Large intestine (tissue), 3 donors: ENCODE data around the gene ERC2. TPM values are rescaled to one million over a fixed set of nuclear protein-coding genes. Genes with fewer than 3 reads are reported as not detected.

Experiments used
- DNase-seq, 2 donors: peaks; one replicate each; pipeline versions ENCODE4 v3.0.0 to v3.0.0-alpha.2; 2013
- H3K27ac ChIP-seq: one replicate; pipeline ENCODE4 v1.5.1; 2013; ENCODE audit warnings: low read length
- H3K27me3 ChIP-seq: 2 replicates; pipeline ENCODE4 v1.6.1; 2013; ENCODE audit warnings: low read length; ENCODE audit not compliant: control insufficient read depth, insufficient read depth
- H3K36me3 ChIP-seq: 2 replicates; pipeline ENCODE4 v1.6.1; 2013; ENCODE audit warnings: low read length; ENCODE audit not compliant: control insufficient read depth, insufficient read depth
- H3K4me1 ChIP-seq: one replicate; pipeline ENCODE4 v1.6.1; 2013; ENCODE audit warnings: low read length; ENCODE audit not compliant: control insufficient read depth, insufficient read depth
- H3K4me3 ChIP-seq: one replicate; pipeline ENCODE4 v1.5.1; 2013; ENCODE audit warnings: low read length
- H3K9me3 ChIP-seq: one replicate; pipeline ENCODE4 v1.6.1; 2013; ENCODE audit warnings: mild to moderate bottlenecking, low read depth, low read length, moderate library complexity; ENCODE audit not compliant: control insufficient read depth
- WGBS: methylation state at CpG from one replicate; pipeline ENCODE4 v1.1.5; 2013; ENCODE audit warnings: low lambda C conversion rate; ENCODE audit not compliant: insufficient coverage; 5-methylcytosine and 5-hydroxymethylcytosine counted together
- polyA plus RNA-seq: library from polyadenylated mRNA; unstranded; fragments of 120-200 nt; gene quantifications from one replicate; pipeline ENCODE4 v1.2.1, GENCODE V29; 2013

The ERC2 gene
- polyA plus RNA-seq, 1 donor = 2.4 TPM

DNA sequence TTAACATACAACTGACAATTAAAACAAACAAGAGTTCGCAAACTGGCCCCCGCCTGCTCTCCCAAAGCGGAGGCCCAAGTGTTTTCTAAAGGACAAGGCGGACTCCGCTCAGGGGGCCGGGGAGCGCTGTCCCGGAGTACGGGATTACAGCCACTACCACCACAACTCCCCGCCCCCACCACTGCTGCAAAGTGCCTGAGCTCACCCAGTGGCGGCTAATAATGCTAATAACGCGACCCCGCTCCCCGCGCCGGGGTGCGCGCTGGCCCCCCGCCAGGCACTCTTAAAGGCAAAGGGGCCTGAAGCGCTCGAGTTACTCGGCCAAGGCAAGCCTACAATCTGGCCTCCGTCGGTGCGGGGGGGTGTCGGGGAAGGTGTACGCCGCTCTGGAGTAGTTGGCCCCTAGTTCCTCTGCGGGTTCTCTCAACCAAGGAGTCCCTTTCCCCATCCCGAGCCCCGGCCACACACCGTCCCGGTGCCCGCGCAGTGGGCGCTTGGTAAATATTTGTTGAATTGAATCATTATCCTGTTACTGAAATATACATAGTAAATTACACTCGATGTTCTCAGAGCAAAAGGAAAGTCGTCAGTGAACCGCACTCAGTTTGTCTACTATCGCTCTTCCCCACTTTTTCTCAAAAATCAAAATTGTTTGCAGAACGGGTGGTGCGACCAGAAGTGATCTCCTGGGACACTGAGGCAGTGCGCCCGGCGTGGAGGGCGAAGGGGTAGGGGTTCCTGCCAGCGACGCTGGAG is 982.0 kb downstream of the ERC2 start:
- WGBS = 0% methylated on average over 4 of the region's 49 CpGs
- H3K4me3 ChIP-seq = peak overlapping the region; percentile 67
- H3K9me3 ChIP-seq = peaks cover 9% of the 10 kb centered on the region
- peak in 1 of 2 donors; percentile 60 for DNase-seq
- peak overlapping the region; percentile 63 for H3K27ac ChIP-seq
- peaks cover 91% of the 10 kb centered on the region for H3K27me3 ChIP-seq
- no peaks in the 10 kb centered on the region for H3K36me3 ChIP-seq
- H3K4me1 ChIP-seq = peaks cover 35% of the 10 kb centered on the region

DNA sequence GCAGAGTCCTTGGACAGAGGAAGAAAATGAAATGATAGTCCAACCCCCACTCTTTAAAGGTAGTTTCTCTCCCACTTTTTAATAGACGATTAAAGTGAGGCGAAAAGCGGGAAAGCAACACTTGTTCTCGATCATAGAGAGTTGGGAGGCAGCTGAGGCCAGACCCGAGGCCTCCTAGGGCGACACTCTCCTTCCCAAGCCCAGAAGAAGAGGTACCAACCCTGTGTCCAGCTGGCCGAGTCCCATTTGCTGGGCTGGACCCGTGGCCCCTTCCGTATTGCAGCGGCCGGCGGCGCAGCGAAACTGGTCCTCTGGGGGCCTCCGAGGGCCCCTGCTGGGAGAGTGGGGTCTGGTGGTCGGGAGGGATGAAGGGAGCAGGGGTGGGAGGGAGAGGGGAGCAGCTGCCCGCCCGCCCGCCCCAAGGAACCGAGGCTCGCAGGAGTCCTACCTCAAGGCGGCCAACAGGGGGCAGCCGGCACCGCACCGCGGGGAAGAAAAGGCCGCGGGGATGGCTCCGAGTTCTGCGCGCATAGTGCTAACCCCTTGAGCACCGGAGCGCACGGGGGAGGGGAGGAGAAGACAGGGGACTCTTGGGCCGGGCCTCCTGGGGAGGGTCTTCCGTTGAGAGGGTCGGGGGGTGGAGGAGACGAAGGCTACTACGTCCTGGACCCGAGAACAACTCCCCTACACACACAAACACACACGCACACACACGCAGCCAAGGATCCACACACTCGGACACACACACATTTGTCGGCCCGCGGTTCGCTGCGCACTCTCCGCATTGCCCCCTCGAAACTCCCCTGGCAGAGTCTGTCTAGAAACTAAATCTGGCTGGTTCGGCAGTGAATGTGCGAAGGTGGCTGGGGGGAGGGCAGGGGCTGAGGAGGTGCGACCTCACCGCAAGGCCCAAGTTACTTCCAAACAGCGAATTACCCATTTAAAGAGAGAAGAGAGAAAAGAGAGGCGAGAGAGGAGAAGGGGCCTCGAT is 983.2 kb downstream of the ERC2 start:
- Histone ChIP-seq H3K27ac (peak overlapping the region; percentile 63), H3K36me3 (no peaks in the 10 kb centered on the region), H3K9me3 (peaks cover 9% of the 10 kb centered on the region), H3K4me3 (peak overlapping the region; percentile 67), H3K27me3 (peaks cover 91% of the 10 kb centered on the region), H3K4me1 (peaks cover 31% of the 10 kb centered on the region)
- WGBS = 20% methylated on average over 3 of the region's 57 CpGs
- peak; percentile 62 to 74 for DNase-seq

DNA sequence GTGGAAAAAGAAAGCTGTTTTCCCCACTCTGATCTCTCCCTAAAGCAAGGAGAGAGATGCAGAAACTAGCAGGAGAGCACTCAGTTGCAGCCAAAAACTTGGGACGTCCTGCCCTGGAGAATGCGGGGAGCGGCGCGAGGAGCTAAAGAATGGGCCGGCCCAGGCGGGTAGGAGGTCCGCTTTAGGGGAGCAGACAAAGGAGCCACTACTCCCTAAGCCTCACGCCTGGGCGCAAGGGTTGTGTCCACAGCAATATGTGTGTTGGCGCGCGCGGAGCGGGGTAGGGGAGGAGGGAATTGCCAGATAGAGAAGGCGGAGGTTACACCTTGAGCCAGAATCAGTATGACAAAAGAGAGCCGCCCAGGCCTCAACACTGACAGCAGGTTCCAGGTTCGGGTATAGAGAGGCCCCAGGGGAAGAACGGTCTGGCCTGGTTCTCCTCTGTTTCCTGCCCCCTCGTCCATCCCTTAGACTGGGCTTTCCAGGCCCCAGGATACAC is 984.0 kb downstream of the ERC2 start:
- WGBS = no CpG with 5 or more reads among the region's 20 CpGs
- Histone ChIP-seq H3K4me1 (peaks cover 25% of the 10 kb centered on the region), H3K36me3 (no peaks in the 10 kb centered on the region), H3K9me3 (peaks cover 9% of the 10 kb centered on the region), H3K4me3 (peak overlapping the region; percentile 67), H3K27me3 (peaks cover 89% of the 10 kb centered on the region), H3K27ac (no peak overlapping the region)
- DNase-seq = no peak

DNA sequence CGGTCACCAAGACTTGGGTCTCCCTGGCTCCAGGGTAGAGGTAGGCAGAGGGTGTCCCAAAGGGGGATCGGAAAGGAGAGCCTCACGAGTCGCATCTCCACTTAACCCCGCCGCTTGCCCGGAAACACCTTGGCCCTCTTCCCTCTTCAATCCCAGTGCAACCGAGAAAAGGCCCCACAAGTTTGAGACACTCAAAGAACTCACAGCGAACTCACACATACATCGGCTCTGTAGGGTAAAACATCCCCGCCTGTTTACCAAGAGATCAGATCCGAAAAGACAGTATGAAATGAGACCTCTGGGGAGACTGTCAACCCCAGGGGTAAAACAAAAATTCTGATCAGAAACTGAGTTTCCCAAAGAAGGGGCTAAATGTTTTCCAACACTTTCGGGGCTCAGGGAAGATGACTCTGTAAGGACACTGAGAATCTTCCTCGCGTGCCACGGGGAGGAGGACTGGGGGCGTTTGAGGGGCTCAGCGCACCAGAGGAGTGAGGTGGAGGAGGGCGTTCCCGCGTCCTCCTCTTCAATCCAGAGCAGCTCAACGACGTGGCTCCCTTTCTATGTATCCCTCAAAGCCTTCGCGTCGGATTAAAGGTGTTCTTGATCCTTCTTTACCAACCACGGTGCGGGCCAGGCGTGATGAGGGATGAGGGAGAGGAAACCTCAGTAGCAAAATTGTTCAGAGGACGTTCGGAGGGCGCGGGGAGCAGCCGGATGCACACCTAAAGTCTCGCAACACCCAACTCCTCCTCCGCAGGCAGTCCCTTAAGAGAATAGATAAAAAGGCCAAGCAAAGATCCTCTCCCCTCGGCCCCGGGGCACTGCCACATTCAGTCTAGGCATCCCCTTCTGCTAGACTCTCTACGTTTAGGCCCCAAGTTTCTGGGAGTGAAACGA is 984.8 kb downstream of the ERC2 start:
- Histone ChIP-seq H3K36me3 (no peaks in the 10 kb centered on the region), H3K27me3 (peaks cover 82% of the 10 kb centered on the region), H3K27ac (no peak overlapping the region), H3K4me1 (peaks cover 19% of the 10 kb centered on the region), H3K4me3 (peak overlapping the region; percentile 28), H3K9me3 (peaks cover 9% of the 10 kb centered on the region)
- no CpG with 5 or more reads among the region's 40 CpGs for WGBS
- DNase-seq = no peak

DNA sequence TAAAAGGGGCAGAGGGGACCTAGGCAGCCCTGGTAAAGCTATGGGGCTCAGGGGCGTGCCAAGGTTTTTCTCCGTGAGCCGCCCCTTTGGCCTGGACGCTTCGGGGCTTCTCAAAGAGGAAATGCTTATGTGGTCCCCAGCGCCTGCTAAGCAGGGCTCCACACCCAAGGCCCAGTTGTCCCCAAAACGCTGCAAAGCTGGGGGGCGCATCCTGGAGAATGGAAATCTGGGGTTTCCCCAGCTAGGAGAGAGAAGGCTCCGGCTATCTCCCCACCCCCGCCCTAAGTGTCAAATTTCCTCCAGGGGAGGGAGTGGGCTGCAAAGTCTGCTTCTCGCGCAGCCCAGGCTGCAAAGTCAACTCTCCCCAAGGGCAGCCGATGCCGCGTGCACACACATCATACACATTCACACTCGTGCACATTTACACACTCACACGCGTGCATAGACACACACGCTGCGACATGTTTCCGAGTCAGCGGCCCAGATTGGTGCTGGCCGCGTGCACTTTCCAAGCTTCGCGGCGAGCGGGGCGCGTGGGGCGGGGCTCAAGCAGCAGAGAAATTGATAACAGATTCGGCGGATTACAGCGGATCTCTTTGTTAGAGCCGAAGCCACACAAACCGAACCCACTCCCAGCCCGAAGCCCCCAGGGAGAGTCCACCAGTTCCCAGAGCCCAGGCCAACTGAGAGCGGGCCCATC is 985.6 kb downstream of the ERC2 start:
- peaks cover 19% of the 10 kb centered on the region for H3K4me1 ChIP-seq
- no peak overlapping the region for H3K27ac ChIP-seq
- peaks cover 9% of the 10 kb centered on the region for H3K9me3 ChIP-seq
- WGBS = no CpG with 5 or more reads among the region's 38 CpGs
- H3K27me3 ChIP-seq = peaks cover 78% of the 10 kb centered on the region
- peak overlapping the region; percentile 28 for H3K4me3 ChIP-seq
- peak in 1 of 2 donors; percentile 47 for DNase-seq
- H3K36me3 ChIP-seq = no peaks in the 10 kb centered on the region

DNA sequence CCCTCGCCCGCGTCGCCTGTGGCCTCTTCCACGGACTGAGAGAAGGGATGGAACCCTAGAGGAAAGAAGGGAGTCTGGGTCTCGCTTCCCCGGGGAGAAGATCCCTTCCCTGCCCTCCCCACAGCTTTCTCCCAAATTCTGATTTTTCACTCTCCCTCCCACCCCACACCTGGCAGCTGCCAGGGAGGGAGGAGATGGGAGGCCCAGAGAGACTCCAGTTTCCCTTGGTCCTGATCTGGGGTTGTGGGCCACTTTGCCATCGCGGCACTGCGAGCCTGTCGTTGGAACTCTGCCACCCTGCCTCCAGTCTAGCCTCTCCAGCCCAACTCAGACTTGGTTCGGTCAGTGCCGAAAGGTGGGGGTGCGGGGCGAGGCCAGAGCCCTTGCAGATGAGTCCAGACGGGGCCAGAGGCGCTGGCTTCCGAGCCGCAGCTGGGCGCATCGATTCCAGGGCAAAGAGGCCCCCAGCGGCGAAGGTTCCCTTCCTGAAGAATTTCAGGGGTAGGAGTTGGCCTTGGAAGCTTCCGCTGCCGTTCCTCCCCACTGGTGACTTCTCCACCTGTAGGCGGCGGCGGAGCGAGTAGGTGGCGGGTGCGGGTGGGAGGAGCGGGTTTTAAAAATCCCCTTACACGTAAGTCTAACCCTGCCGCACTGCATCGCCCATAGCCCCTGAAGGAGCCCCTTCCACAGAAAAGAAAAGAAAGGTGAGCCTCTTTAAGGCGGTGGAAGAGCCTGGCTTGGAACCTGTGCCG is 986.3 kb downstream of the ERC2 start:
- peaks cover 71% of the 10 kb centered on the region for H3K27me3 ChIP-seq
- WGBS = no CpG with 5 or more reads among the region's 37 CpGs
- no peak for DNase-seq
- H3K9me3 ChIP-seq = peaks cover 9% of the 10 kb centered on the region
- H3K36me3 ChIP-seq = peaks cover 3% of the 10 kb centered on the region
- H3K4me3 ChIP-seq = peak overlapping the region; percentile 28
- peaks cover 22% of the 10 kb centered on the region for H3K4me1 ChIP-seq
- H3K27ac ChIP-seq = no peak overlapping the region

DNA sequence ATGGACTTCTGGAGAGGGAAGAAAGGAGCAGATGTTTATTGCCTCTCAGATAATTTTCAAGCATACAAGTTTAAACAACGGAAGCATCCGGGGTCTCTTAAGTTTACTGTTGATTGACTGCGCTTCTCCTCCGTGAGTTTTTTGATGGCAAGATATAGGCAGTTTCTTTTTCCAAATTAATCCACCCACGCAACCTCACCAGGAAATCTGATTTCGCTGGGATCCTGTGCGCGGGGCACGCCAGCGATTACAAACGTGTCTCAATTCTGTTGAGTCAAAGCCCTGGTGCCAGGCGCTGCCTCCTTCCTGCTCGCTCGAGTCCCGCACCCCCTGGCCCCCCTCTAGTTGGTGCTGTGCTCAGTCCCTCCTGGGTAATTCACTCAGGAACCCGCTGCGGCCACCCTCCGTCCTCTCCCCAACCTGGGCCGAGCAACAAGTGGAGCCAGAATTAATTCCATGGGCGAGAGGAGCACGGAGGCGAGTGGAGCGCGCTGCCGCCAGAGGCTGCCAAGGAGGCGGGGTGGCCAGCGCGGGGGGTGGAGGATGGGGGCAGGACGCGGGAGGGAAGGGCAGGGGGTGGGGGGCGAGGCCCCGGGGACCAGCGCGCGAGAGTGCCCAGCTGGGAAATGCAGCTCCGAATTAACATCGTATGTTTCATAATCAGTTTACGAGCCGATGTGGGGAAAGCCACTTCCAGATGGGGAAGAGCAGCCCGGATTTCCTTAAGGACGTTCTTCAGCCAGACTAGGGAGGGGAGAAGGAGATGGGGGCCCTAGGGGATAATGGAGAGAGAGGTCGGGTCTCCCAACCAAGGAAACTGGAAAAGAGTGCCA is 987.1 kb downstream of the ERC2 start:
- peak overlapping the region; percentile 1 for H3K4me3 ChIP-seq
- DNase-seq = peak in 1 of 2 donors; percentile 30
- H3K4me1 ChIP-seq = peaks cover 15% of the 10 kb centered on the region
- no CpG with 5 or more reads among the region's 42 CpGs for WGBS
- H3K27ac ChIP-seq = no peak overlapping the region
- peaks cover 9% of the 10 kb centered on the region for H3K9me3 ChIP-seq
- peaks cover 63% of the 10 kb centered on the region for H3K27me3 ChIP-seq
- H3K36me3 ChIP-seq = peaks cover 3% of the 10 kb centered on the region

DNA sequence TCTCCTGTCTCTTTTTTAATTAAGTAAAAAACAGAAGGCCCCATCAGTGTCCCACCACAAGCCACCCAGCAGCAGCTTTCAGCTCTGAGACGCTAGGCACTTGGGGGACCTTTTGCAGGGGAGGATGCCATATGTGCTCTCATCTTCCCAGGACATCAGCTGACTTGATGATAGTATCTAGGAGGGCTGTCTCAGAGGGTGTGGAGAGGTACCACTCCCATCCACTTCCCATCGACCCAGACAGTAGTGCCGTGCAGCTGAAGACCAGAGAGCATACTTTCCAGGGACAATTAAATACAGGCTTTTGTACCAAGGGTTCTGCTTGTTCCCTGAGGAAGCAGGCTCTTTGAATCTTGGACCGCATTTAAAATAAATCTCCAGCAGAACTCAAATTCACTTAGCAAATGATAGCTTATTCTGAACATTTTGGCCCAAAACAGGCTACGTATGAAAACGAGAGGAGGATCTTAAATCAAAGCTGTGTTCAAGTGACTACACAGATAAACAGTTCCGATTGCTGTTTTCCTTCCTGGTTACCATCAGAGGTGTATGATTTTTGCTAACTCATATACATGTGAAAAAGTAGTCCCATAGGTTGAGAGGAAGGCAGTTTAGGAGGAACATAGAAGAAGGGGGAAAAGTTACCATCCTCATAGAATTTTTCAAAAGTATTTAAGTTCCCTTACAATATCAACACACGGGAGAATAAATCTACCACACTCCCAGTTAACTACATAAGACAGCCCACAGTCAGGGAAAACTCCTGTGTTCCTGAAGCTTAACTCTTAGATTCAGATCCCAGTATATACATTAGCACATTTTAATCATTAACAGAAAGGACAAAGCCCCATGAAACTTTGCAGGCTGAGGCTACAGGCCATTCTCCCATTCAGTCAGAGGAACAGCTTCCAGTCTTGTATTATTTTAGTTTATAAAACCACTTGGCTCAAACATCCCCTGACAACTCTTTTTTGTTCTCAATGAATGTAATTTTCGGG is 990.7 kb downstream of the ERC2 start:
- WGBS = 49% methylated on average over 3 of the region's 9 CpGs
- peak in 1 of 2 donors; percentile 44 for DNase-seq
- peaks cover 3% of the 10 kb centered on the region for H3K4me1 ChIP-seq
- peaks cover 5% of the 10 kb centered on the region for H3K36me3 ChIP-seq
- H3K27me3 ChIP-seq = peaks cover 35% of the 10 kb centered on the region
- H3K4me3 ChIP-seq = no peak overlapping the region
- H3K9me3 ChIP-seq = peaks cover 3% of the 10 kb centered on the region
- no peak overlapping the region for H3K27ac ChIP-seq
